ENCODE data around the gene SOSTDC1. TPM values are rescaled to one million over a fixed set of nuclear protein-coding genes. Genes with fewer than 3 reads are reported as not detected.

The SOSTDC1 gene
- total RNA-seq, 1 donor from 2014 or later = 8.4 TPM

DNA sequence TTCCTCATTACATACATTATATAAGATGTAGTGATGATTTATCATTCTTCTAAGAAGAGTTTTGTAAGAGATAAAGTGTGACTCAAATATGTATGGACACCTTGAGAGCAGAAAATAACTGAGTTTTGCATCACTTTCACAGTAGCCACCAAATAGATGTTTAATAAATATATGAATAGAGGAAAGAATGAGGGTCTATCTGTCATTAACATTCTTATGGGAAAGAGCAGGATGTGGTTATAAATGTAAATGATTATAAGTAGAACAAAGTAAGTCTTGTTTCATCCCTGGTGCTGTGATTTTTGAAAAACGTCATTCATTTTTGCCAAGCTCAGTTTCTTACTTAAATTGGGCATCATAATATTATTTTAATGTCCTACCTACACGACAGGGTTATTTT is 29.2 kb downstream of the SOSTDC1 start:
- Histone ChIP-seq H3K27ac (ENCODE audit: low read depth, low read length) (no peak overlapping the region), H3K36me3 (ENCODE audit: control insufficient read depth in 3 of 3, insufficient read depth in 3 of 3, low read length in 3 of 3) (no peaks in the 10 kb centered on the region), H3K4me3 (ENCODE audit: low read length in 3 of 3) (no peak overlapping the region), H3K27me3 (ENCODE audit: control insufficient read depth in 3 of 3, insufficient read depth in 3 of 3, low read length in 3 of 3) (no peaks in the 10 kb centered on the region), H3K4me1 (ENCODE audit: control insufficient read depth in 3 of 3, insufficient read depth in 3 of 3, low read length in 3 of 3) (no peaks in the 10 kb centered on the region), H3K9me3 (ENCODE audit: control insufficient read depth in 3 of 3, low read length in 3 of 3) (no peaks in the 10 kb centered on the region), H3K9ac (ENCODE audit: low read depth in 1 of 3, low read length in 3 of 3) (no peak overlapping the region)

DNA sequence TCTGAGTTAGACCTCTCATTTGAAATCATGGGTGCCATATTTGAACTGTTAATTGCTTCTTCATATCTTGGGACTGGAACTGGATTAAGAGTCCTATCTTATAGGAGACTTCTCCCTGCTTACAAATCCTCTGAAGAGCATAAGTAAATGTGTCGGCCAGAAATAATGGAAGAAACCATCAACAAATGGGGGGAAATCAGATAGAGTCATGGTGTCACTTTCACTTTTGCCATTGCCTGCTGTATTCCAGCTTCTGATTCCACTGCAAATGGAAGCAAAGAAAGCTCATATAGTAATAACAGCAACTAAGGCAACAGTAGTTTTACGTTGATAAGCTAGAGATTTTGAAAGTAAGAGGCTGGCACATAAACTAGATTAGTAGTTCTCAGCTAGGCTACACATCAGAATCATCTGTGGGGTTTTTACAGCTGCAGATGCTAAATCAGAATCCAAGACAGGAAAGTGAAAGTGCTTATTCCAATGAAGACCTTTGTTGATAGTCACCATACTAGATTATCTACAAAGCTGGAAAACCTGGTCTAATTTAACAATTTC is 31.9 kb downstream of the SOSTDC1 start:
- H3K36me3 ChIP-seq (ENCODE audit: control insufficient read depth in 3 of 3, insufficient read depth in 3 of 3, low read length in 3 of 3) = no peaks in the 10 kb centered on the region
- H3K27me3 ChIP-seq (ENCODE audit: control insufficient read depth in 3 of 3, insufficient read depth in 3 of 3, low read length in 3 of 3) = no peaks in the 10 kb centered on the region
- H3K27ac ChIP-seq (ENCODE audit: low read depth, low read length) = no peak overlapping the region
- no peak overlapping the region for H3K9ac ChIP-seq (ENCODE audit: low read depth in 1 of 3, low read length in 3 of 3)
- H3K4me3 ChIP-seq (ENCODE audit: low read length in 3 of 3) = no peak overlapping the region
- no peaks in the 10 kb centered on the region for H3K9me3 ChIP-seq (ENCODE audit: control insufficient read depth in 3 of 3, low read length in 3 of 3)
- H3K4me1 ChIP-seq (ENCODE audit: control insufficient read depth in 3 of 3, insufficient read depth in 3 of 3, low read length in 3 of 3) = no peaks in the 10 kb centered on the region

DNA sequence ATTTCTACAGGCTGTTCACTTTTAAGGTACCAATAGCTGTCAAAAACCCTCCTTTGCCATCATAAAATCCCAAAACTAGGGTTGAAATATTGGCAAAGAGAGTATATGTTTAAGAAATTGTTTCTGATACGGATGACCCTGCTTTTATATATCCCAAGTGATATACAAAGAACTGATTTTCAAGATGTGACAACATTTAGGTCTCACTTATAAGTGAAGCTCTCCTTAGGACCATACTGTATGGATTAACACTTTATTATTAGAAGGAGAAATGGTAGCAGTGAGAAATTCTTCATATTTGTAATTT is 33.2 kb downstream of the SOSTDC1 start:
- Histone ChIP-seq H3K36me3 (ENCODE audit: control insufficient read depth in 3 of 3, insufficient read depth in 3 of 3, low read length in 3 of 3) (no peaks in the 10 kb centered on the region), H3K9me3 (ENCODE audit: control insufficient read depth in 3 of 3, low read length in 3 of 3) (no peaks in the 10 kb centered on the region), H3K4me1 (ENCODE audit: control insufficient read depth in 3 of 3, insufficient read depth in 3 of 3, low read length in 3 of 3) (no peaks in the 10 kb centered on the region), H3K9ac (ENCODE audit: low read depth in 1 of 3, low read length in 3 of 3) (no peak overlapping the region), H3K27me3 (ENCODE audit: control insufficient read depth in 3 of 3, insufficient read depth in 3 of 3, low read length in 3 of 3) (no peaks in the 10 kb centered on the region), H3K4me3 (ENCODE audit: low read length in 3 of 3) (no peak overlapping the region), H3K27ac (ENCODE audit: low read depth, low read length) (no peak overlapping the region)

DNA sequence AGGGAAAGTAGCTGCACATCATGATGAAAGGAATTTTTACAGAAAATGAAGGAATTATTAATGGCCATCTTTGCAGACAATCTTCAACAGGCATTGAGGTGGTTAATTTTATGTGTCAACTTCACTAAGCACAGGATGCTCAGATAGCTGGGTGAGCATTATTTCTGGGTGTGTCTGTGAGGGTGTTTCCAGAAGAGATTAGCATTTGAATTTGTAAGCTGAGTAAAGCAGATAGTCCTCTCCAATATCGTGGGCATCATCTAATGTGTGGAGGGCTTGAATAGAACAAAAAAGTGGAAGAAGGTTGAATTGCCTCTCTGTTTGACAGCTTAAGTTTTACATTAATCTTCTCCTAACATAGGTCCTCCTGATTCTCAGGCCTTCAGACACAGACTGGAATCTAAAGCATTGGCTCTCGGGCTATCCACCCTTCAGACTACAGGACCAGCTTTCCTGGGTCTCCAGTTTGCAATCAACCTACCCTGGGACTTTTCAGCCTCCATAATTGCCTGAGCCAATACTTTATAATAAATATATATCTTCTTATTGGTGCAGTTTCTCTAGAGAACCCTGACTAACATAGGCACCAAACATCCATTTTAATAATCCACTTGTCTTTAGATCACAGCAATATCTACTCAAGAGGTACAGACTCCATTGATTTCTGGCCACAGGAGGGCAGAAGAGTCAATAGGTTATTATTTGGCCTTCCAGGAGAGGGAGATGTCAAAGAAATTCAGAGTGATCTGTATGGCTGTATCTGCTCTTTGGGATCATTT is 33.7 kb downstream of the SOSTDC1 start:
- Histone ChIP-seq H3K4me3 (ENCODE audit: low read length in 3 of 3) (no peak overlapping the region), H3K9me3 (ENCODE audit: control insufficient read depth in 3 of 3, low read length in 3 of 3) (no peaks in the 10 kb centered on the region), H3K9ac (ENCODE audit: low read depth in 1 of 3, low read length in 3 of 3) (no peak overlapping the region), H3K27ac (ENCODE audit: low read depth, low read length) (no peak overlapping the region), H3K36me3 (ENCODE audit: control insufficient read depth in 3 of 3, insufficient read depth in 3 of 3, low read length in 3 of 3) (no peaks in the 10 kb centered on the region), H3K27me3 (ENCODE audit: control insufficient read depth in 3 of 3, insufficient read depth in 3 of 3, low read length in 3 of 3) (no peaks in the 10 kb centered on the region), H3K4me1 (ENCODE audit: control insufficient read depth in 3 of 3, insufficient read depth in 3 of 3, low read length in 3 of 3) (no peaks in the 10 kb centered on the region)

DNA sequence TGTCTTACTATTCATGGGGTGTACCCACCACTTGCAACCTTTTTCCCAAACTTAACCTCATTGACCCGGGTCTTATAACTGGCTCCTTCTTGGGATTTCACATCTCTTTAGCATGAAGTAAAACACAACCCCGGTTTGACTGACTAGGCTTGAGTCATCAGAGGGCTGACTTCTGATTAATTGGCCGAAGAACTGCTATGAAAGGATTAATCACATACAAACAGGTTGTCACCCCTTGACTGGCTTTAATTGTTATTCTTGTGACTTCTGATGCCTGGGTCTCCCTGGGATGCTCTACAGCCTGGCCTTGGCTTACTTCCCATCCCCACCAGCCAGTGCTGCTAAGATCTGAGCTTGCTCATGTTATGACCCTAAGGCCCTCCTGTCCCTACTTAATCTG is 35.4 kb downstream of the SOSTDC1 start:
- Histone ChIP-seq H3K27me3 (ENCODE audit: control insufficient read depth in 3 of 3, insufficient read depth in 3 of 3, low read length in 3 of 3) (no peaks in the 10 kb centered on the region), H3K9ac (ENCODE audit: low read depth in 1 of 3, low read length in 3 of 3) (no peak overlapping the region), H3K27ac (ENCODE audit: low read depth, low read length) (no peak overlapping the region), H3K4me1 (ENCODE audit: control insufficient read depth in 3 of 3, insufficient read depth in 3 of 3, low read length in 3 of 3) (no peaks in the 10 kb centered on the region), H3K36me3 (ENCODE audit: control insufficient read depth in 3 of 3, insufficient read depth in 3 of 3, low read length in 3 of 3) (no peaks in the 10 kb centered on the region), H3K4me3 (ENCODE audit: low read length in 3 of 3) (no peak overlapping the region), H3K9me3 (ENCODE audit: control insufficient read depth in 3 of 3, low read length in 3 of 3) (no peaks in the 10 kb centered on the region)

DNA sequence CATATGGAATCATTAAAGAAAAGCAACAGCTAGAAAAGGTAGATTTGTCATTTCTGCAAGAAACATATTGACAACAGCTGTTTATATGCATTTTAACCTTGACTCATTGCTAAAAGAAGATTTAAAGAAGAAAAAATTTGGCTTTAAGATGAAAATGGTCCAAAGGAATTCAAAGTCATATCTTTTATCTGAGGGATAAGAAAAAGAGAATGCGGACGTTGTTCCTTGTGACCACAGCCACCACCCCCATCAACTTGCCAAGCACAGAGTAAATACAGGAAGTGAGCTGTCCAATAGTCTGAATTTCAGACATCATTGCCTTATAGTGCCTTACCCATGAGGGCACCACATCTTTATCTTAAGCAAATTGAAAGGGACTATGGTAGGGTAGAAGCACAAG is 36.9 kb downstream of the SOSTDC1 start:
- Histone ChIP-seq H3K9ac (ENCODE audit: low read depth in 1 of 3, low read length in 3 of 3) (no peak overlapping the region), H3K9me3 (ENCODE audit: control insufficient read depth in 3 of 3, low read length in 3 of 3) (no peaks in the 10 kb centered on the region), H3K27ac (ENCODE audit: low read depth, low read length) (no peak overlapping the region), H3K36me3 (ENCODE audit: control insufficient read depth in 3 of 3, insufficient read depth in 3 of 3, low read length in 3 of 3) (no peaks in the 10 kb centered on the region), H3K4me3 (ENCODE audit: low read length in 3 of 3) (no peak overlapping the region), H3K27me3 (ENCODE audit: control insufficient read depth in 3 of 3, insufficient read depth in 3 of 3, low read length in 3 of 3) (no peaks in the 10 kb centered on the region), H3K4me1 (ENCODE audit: control insufficient read depth in 3 of 3, insufficient read depth in 3 of 3, low read length in 3 of 3) (no peaks in the 10 kb centered on the region)

DNA sequence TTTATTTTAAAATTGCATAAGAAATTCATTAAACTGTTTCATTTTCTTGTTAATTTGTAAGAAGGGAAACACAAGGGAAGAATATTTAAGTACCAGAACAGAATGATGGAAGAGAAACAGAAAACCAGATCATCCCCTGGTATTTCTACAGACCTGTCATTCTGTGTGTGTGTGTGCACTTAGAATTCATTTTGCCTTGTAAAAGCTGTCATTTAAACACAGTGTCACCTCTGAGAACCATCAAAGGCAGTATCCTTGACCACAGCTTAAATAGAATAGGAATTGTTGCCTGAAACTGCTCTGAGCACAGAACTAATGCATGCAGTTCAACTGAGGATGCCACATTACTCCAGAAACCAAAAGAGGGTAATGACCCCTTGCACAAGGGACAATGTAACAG is 37.4 kb downstream of the SOSTDC1 start:
- Histone ChIP-seq H3K9me3 (ENCODE audit: control insufficient read depth in 3 of 3, low read length in 3 of 3) (no peaks in the 10 kb centered on the region), H3K36me3 (ENCODE audit: control insufficient read depth in 3 of 3, insufficient read depth in 3 of 3, low read length in 3 of 3) (no peaks in the 10 kb centered on the region), H3K4me3 (ENCODE audit: low read length in 3 of 3) (no peak overlapping the region), H3K4me1 (ENCODE audit: control insufficient read depth in 3 of 3, insufficient read depth in 3 of 3, low read length in 3 of 3) (no peaks in the 10 kb centered on the region), H3K27ac (ENCODE audit: low read depth, low read length) (no peak overlapping the region), H3K27me3 (ENCODE audit: control insufficient read depth in 3 of 3, insufficient read depth in 3 of 3, low read length in 3 of 3) (no peaks in the 10 kb centered on the region), H3K9ac (ENCODE audit: low read depth in 1 of 3, low read length in 3 of 3) (no peak overlapping the region)

DNA sequence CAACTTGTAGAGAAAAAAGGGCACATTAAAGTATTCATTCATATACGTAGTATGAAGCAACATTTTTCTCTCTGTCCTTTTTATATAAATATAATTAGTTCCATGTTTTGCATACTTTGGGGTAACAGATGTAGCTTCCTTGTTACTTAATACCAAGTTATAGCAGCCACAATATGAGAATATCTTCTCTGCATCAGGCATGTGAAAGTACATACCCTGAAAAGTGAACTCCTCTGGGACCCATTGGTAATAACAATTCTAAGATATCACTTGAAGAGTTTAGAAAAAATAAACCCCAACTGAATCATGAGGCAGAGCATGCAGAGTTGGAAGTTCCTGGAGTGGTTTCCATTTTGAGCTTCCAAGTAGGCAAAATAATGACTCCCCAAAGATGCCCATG is 41.8 kb downstream of the SOSTDC1 start:
- peaks cover 5 to 19% (median 15%) of the 10 kb centered on the region in 3 donors for H3K4me1 ChIP-seq (ENCODE audit: control insufficient read depth in 3 of 3, insufficient read depth in 3 of 3, low read length in 3 of 3)
- H3K9ac ChIP-seq (ENCODE audit: low read depth in 1 of 3, low read length in 3 of 3) = no peak overlapping the region
- no peaks in the 10 kb centered on the region for H3K36me3 ChIP-seq (ENCODE audit: control insufficient read depth in 3 of 3, insufficient read depth in 3 of 3, low read length in 3 of 3)
- no peaks in the 10 kb centered on the region for H3K27me3 ChIP-seq (ENCODE audit: control insufficient read depth in 3 of 3, insufficient read depth in 3 of 3, low read length in 3 of 3)
- no peaks in the 10 kb centered on the region for H3K9me3 ChIP-seq (ENCODE audit: control insufficient read depth in 3 of 3, low read length in 3 of 3)
- H3K4me3 ChIP-seq (ENCODE audit: low read length in 3 of 3) = no peak overlapping the region
- H3K27ac ChIP-seq (ENCODE audit: low read depth, low read length) = no peak overlapping the region

DNA sequence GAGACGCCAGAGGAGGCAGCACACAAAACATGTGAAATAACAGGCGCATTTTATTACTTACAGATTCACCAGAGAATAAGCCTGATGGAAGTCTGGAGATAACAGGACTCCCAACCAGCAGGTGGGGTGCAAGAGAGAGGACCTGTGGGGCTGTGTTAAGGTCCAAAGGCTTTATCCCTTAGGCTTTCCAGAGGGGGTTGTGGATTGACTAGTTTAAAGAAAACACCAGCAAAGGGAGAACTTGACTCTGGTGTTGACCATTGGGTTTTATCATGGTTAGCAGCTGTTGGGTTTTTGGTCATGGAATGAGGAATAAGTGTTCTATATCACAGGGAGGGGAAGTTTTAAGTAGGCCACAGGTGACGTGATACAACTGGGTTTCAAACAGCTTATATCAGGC is 42.6 kb downstream of the SOSTDC1 start:
- H3K27me3 ChIP-seq (ENCODE audit: control insufficient read depth in 3 of 3, insufficient read depth in 3 of 3, low read length in 3 of 3) = no peaks in the 10 kb centered on the region
- H3K36me3 ChIP-seq (ENCODE audit: control insufficient read depth in 3 of 3, insufficient read depth in 3 of 3, low read length in 3 of 3) = no peaks in the 10 kb centered on the region
- no peak overlapping the region for H3K9ac ChIP-seq (ENCODE audit: low read depth in 1 of 3, low read length in 3 of 3)
- H3K4me1 ChIP-seq (ENCODE audit: control insufficient read depth in 3 of 3, insufficient read depth in 3 of 3, low read length in 3 of 3) = peaks cover 5 to 19% (median 15%) of the 10 kb centered on the region in 3 donors
- H3K27ac ChIP-seq (ENCODE audit: low read depth, low read length) = no peak overlapping the region
- no peak overlapping the region for H3K4me3 ChIP-seq (ENCODE audit: low read length in 3 of 3)
- H3K9me3 ChIP-seq (ENCODE audit: control insufficient read depth in 3 of 3, low read length in 3 of 3) = no peaks in the 10 kb centered on the region

DNA sequence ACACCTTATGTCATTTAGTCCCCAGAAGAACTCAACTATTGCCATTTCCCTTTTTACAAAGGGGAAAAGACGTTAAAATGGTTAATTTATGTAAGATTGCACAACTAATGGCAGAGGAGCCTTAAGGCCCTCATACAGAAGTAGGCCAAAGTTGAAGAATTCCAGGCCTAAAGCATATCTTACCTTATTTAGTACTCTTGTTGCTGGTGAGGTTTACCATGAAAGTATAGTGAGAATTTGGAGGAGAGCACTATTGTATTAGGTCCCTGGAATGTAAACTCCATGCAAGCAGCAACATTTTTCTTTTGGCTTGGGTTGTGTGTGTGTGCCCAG is 43.5 kb downstream of the SOSTDC1 start:
- Histone ChIP-seq H3K4me3 (ENCODE audit: low read length in 3 of 3) (peak overlapping the region; percentile 20 to 88 (median 84)), H3K27ac (ENCODE audit: low read depth, low read length) (peak overlapping the region; percentile 91), H3K9me3 (ENCODE audit: control insufficient read depth in 3 of 3, low read length in 3 of 3) (no peaks in the 10 kb centered on the region), H3K36me3 (ENCODE audit: control insufficient read depth in 3 of 3, insufficient read depth in 3 of 3, low read length in 3 of 3) (no peaks in the 10 kb centered on the region), H3K4me1 (ENCODE audit: control insufficient read depth in 3 of 3, insufficient read depth in 3 of 3, low read length in 3 of 3) (peaks cover 5 to 19% (median 15%) of the 10 kb centered on the region in 3 donors), H3K27me3 (ENCODE audit: control insufficient read depth in 3 of 3, insufficient read depth in 3 of 3, low read length in 3 of 3) (no peaks in the 10 kb centered on the region), H3K9ac (ENCODE audit: low read depth in 1 of 3, low read length in 3 of 3) (peak overlapping the region in 1 of 3 donors; percentile 86)

Data from skeletal muscle tissue (tissue), 4 donors.